ENCODE results near the gene NKX6-2.

- TF ChIP-seq CTCF (IDR thresholded peaks at IDR 0.05; ENCODE audit: low read depth, low read length, poor library complexity, severe bottlenecking) (no peak), EZH2phosphoT487 (IDR thresholded peaks at IDR 0.05; ENCODE audit: borderline replicate concordance, low read length) (no peak)
Measured at GRCh38 chr10:132811891-132812481, 26.0 kb upstream of the NKX6-2 start.

Data from DOHH2 (cell line).